Right lobe of liver (tissue), 6 donors: ENCODE measurements around the gene TNPO1. TPM values are rescaled to one million over a fixed set of nuclear protein-coding genes. Genes with fewer than 3 reads are reported as not detected.

Experiments
- ATAC-seq, 4 donors: fragments of 200-7000 bp; cut with Tn5 transposase; one replicate each; pipeline ENCODE4 v1.9.1; 2020; ENCODE audit warnings: mild to moderate bottlenecking in 4 of 4, moderate library complexity in 4 of 4
- DNase-seq, 3 donors: peaks; one replicate each; pipeline ENCODE4 v3.0.0-alpha.2; 2020
- H3K27ac ChIP-seq, 3 donors: fragments of 200-600 bp; one replicate each; pipeline ENCODE4 v1.8.0; 2022
- H3K27me3 ChIP-seq, 2 donors: fragments of 200-600 bp; one replicate each; pipeline ENCODE4 v1.8.0; 2022
- H3K36me3 ChIP-seq, 4 donors: fragments of 200-600 bp; sonication (generic) in 1 of 4; one replicate each; pipeline versions ENCODE4 v1.5.1 to v1.8.0; 2017 to 2022; ENCODE audit warnings: control low read depth in 1 of 4
- H3K4me1 ChIP-seq, 4 donors: fragments of 200-600 bp; sonication (generic) in 1 of 4; one replicate each; pipeline versions ENCODE4 v1.5.1 to v1.8.0; 2017 to 2022; ENCODE audit warnings: control low read depth in 1 of 4
- H3K4me3 ChIP-seq, 3 donors: fragments of 200-600 bp; one replicate each; pipeline ENCODE4 v1.8.0; 2022
- H3K9me3 ChIP-seq, 4 donors: fragments of 200-600 bp; sonication (generic) in 1 of 4; one replicate each; pipeline versions ENCODE4 v1.5.1 to v1.8.0; 2017 to 2022; ENCODE audit warnings: control low read depth in 1 of 4
- CTCF ChIP-seq, 4 donors: fragments of 200-600 bp in 3 of 4; fragments of 450-650 bp in 1 of 4; IDR thresholded peaks; one replicate each; pipeline versions ENCODE4 v1.5.1 to v1.8.0; 2016 to 2022; ENCODE audit warnings: antibody characterized with exemption in 4 of 4, mild to moderate bottlenecking in 2 of 4
- POLR2A ChIP-seq: fragments of 450-650 bp; IDR thresholded peaks from one replicate; pipeline ENCODE4 v1.6.1; 2017; ENCODE audit warnings: antibody characterized with exemption, mild to moderate bottlenecking
- WGBS: methylation state at CpG from one replicate; pipeline ENCODE4 v1.1.6; 2018; ENCODE audit warnings: low coverage, low lambda C conversion rate; ENCODE audit not compliant: insufficient coverage; ENCODE audit errors: missing lambda C conversion rate; 5-methylcytosine and 5-hydroxymethylcytosine counted together
- intact Hi-C, 2 donors: fragments of 100-400 bp; cut with DNase I; formaldehyde crosslinking; loops; one replicate each; pipeline versions ENCODE4 v1.11.2 to v1.14.1; 2022
- total RNA-seq, 6 experiments: library from RNA; depleted of rRNA in 2 of 6; stranded (reverse); fragments of >200 nt in 2 of 6; fragmentation: NEBNext Ultra II Directional in 3 of 6; extraction: Animal tissue kit (Norgen Biotek cat#: 25700) in 3 of 6; gene quantifications; one replicate each; pipeline versions ENCODE4 v1.1.0 to v1.2.4, GENCODE V29; 2016 to 2023
- donor health status: DM: no; HTN: yes; CAD: no.
- donor health status: DM: no; HTN: no; CAD: no.
- donor health status: DM: no; HTN: no; CAD: no.
- donor health status: DM: no; HTN: yes; CAD: no.
- donor health status: DM: no; HTN: yes; CAD: no.

Gene TNPO1
- total RNA-seq, 6 experiments from 2014 or later = 29.5 to 64.3 (median 41.8) TPM

- H3K9me3 ChIP-seq = no peaks in the 10 kb centered on the region
- intact Hi-C loops = no loop called here
- no peaks in the 10 kb centered on the region for H3K27me3 ChIP-seq
- H3K27ac ChIP-seq = no peak overlapping the region
- H3K36me3 ChIP-seq = peaks cover 9 to 71% (median 35%) of the 10 kb centered on the region in 4 donors
- DNase-seq (no peak), ATAC-seq (no peak)
- WGBS = 89% methylated on average over 4 of the region's 4 CpGs
- TF ChIP-seq CTCF (IDR thresholded peaks at IDR 0.05) = no peak
- no peak for TF ChIP-seq POLR2A
- no peaks in the 10 kb centered on the region for H3K4me1 ChIP-seq
- no peak overlapping the region for H3K4me3 ChIP-seq
These were observed 62.4 kb downstream of the TNPO1 start for GRCh38 chr5:72878854-72879253.

- peaks cover 0 to 85% (median 23%) of the 10 kb centered on the region in 4 donors for H3K36me3 ChIP-seq
- WGBS = 92% methylated on average over 7 of the region's 7 CpGs
These were observed 66.5 kb downstream of the TNPO1 start for GRCh38 chr5:72882989-72883388.

GRCh38 chr5:72883850-72884249 is 67.4 kb downstream of the TNPO1 start:
- no peak for ATAC-seq
- DNase-seq = no peak
- Histone ChIP-seq H3K4me3 (no peak overlapping the region), H3K36me3 (peaks cover 0 to 93% (median 25%) of the 10 kb centered on the region in 4 donors), H3K4me1 (no peaks in the 10 kb centered on the region), H3K27me3 (no peaks in the 10 kb centered on the region), H3K27ac (no peak overlapping the region), H3K9me3 (no peaks in the 10 kb centered on the region)
- WGBS = no CpG with 5 or more reads among the region's 3 CpGs
- intact Hi-C loops = no loop called here
- TF ChIP-seq POLR2A (no peak), CTCF (IDR thresholded peaks at IDR 0.05) (no peak)

More at GRCh38 chr5:72882989-72883388, 66.5 kb downstream of the TNPO1 start:
- no peak for ATAC-seq
- no peak for DNase-seq
- H3K4me1 ChIP-seq = no peaks in the 10 kb centered on the region
- no peaks in the 10 kb centered on the region for H3K27me3 ChIP-seq
- intact Hi-C loops = no loop called here
- no peak overlapping the region for H3K27ac ChIP-seq
- TF ChIP-seq CTCF (IDR thresholded peaks at IDR 0.05) = no peak
- TF ChIP-seq POLR2A = no peak
- H3K9me3 ChIP-seq = no peaks in the 10 kb centered on the region
- no peak overlapping the region for H3K4me3 ChIP-seq

- H3K4me3 ChIP-seq = no peak overlapping the region
- ATAC-seq = no peak
- H3K9me3 ChIP-seq = no peaks in the 10 kb centered on the region
- intact Hi-C loops = no loop called here
- H3K4me1 ChIP-seq = no peaks in the 10 kb centered on the region
- no peak overlapping the region for H3K27ac ChIP-seq
- no peaks in the 10 kb centered on the region for H3K27me3 ChIP-seq
- TF ChIP-seq CTCF (IDR thresholded peaks at IDR 0.05) = no peak
- TF ChIP-seq POLR2A = no peak
- DNase-seq = no peak
- peaks cover 0 to 93% (median 27%) of the 10 kb centered on the region in 4 donors for H3K36me3 ChIP-seq
- 38% methylated on average over 1 of the region's 1 CpG for WGBS
These were observed 68.4 kb downstream of the TNPO1 start for GRCh38 chr5:72884892-72885291.

- 94% methylated on average over 4 of the region's 4 CpGs for WGBS
- Histone ChIP-seq H3K4me1 (no peaks in the 10 kb centered on the region), H3K36me3 (peaks cover 0 to 94% (median 28%) of the 10 kb centered on the region in 4 donors), H3K27ac (no peak overlapping the region), H3K9me3 (no peaks in the 10 kb centered on the region), H3K4me3 (no peak overlapping the region), H3K27me3 (no peaks in the 10 kb centered on the region)
- no peak for ATAC-seq
- no peak for DNase-seq
- TF ChIP-seq CTCF (IDR thresholded peaks at IDR 0.05) (no peak), POLR2A (no peak)
- intact Hi-C loops = no loop called here
These were observed 69.4 kb downstream of the TNPO1 start for GRCh38 chr5:72885824-72886223.
